IMR-90 (cell line): ENCODE data around the gene COX6A2. TPM values are rescaled to one million over a fixed set of nuclear protein-coding genes. Genes with fewer than 3 reads are reported as not detected.

Experiments used
- ATAC-seq: fragments of 200-7000 bp; cut with Tn5 transposase; 2 replicates; pipeline ENCODE4 v1.9.1; 2020; ENCODE audit warnings: low read depth, mild to moderate bottlenecking, moderate library complexity
- BruUV-seq: library from RNA; stranded (reverse); fragments of 400-500 nt; replicated peaks from 2 replicates; lab custom pipeline; 2021; lab: Mats Ljungman, UMichigan
- CTCF ChIA-PET: fragments of 300-600 bp; formaldehyde crosslinking; extraction: SDS; loops from one replicate; lab custom pipeline; 2021; ENCODE audit warnings: antibody characterized with exemption; lab: Yijun Ruan, JAX
- POLR2A ChIA-PET: fragments of 300-600 bp; sonication (Branson Sonifier 250); formaldehyde crosslinking; loops from one replicate; lab custom pipeline; 2022; ENCODE audit warnings: antibody characterized with exemption; ENCODE audit not compliant: unreplicated experiment; lab: Charles Lee
- DNase-seq: peaks from one replicate; pipeline ENCODE4 v3.0.0; 2013
- H2AFZ ChIP-seq: replicated peaks from 2 replicates; pipeline ENCODE3; 2013; ENCODE audit warnings: low read length, mild to moderate bottlenecking; ENCODE audit not compliant: poor library complexity
- H2AK5ac ChIP-seq: 2 replicates; pipeline ENCODE4 v1.6.1; 2013; ENCODE audit warnings: low read depth, low read length, inconsistent platforms
- H2AK9ac ChIP-seq: replicated peaks from 2 replicates; pipeline ENCODE3; 2013; ENCODE audit warnings: mild to moderate bottlenecking, low read depth, low read length, moderate library complexity; ENCODE audit not compliant: poor library complexity
- H2BK120ac ChIP-seq: 2 replicates; pipeline ENCODE4 v1.6.1; 2013; ENCODE audit warnings: low read depth, low read length, inconsistent platforms
- H2BK15ac ChIP-seq: 3 replicates; pipeline ENCODE4 v1.6.1; 2013; ENCODE audit warnings: low read depth, low read length, inconsistent platforms
- H2BK20ac ChIP-seq: 2 replicates; pipeline ENCODE4 v1.6.1; 2013; ENCODE audit warnings: low read depth, mild to moderate bottlenecking, inconsistent platforms, low read length, moderate library complexity
- H2BK5ac ChIP-seq: 2 replicates; pipeline ENCODE4 v1.6.1; 2013; ENCODE audit warnings: mild to moderate bottlenecking, low read depth, low read length, inconsistent platforms; ENCODE audit not compliant: poor library complexity, severe bottlenecking
- H3K14ac ChIP-seq: replicated peaks from 2 replicates; pipeline ENCODE4 v1.6.1; 2013; ENCODE audit warnings: low read depth, low read length, inconsistent platforms
- H3K18ac ChIP-seq: 2 replicates; pipeline ENCODE4 v1.6.1; 2013; ENCODE audit warnings: low read depth, low read length, control low read depth
- H3K23ac ChIP-seq: 2 replicates; pipeline ENCODE4 v1.6.1; 2013; ENCODE audit warnings: low read depth, low read length, inconsistent platforms
- H3K27ac ChIP-seq: 2 replicates; pipeline ENCODE4 v1.5.1; 2013; ENCODE audit warnings: mild to moderate bottlenecking, control low read depth, low read length; ENCODE audit not compliant: insufficient read depth
- H3K27me3 ChIP-seq: 2 replicates; pipeline ENCODE4 v1.6.1; 2013; ENCODE audit warnings: low read length; ENCODE audit not compliant: control insufficient read depth, insufficient read depth
- H3K36me3 ChIP-seq: 2 replicates; pipeline ENCODE4 v1.6.1; 2013; ENCODE audit warnings: low read length, mixed read lengths; ENCODE audit not compliant: control insufficient read depth, insufficient read depth
- H3K4ac ChIP-seq: 2 replicates; pipeline ENCODE4 v1.6.1; 2013; ENCODE audit warnings: low read depth, low read length, inconsistent platforms
- H3K4me1 ChIP-seq: 2 replicates; pipeline ENCODE4 v1.6.1; 2013; ENCODE audit warnings: low read length, mixed read lengths; ENCODE audit not compliant: control insufficient read depth, insufficient read depth
- H3K4me2 ChIP-seq: 2 replicates; pipeline ENCODE4 v1.6.1; 2013; ENCODE audit warnings: low read depth, mild to moderate bottlenecking, control low read depth, low read length, moderate library complexity
- H3K4me3 ChIP-seq: 2 replicates; pipeline ENCODE4 v1.5.1; 2013; ENCODE audit warnings: low read depth, mild to moderate bottlenecking, control low read depth, low read length, moderate library complexity; ENCODE audit not compliant: insufficient read depth
- H3K56ac ChIP-seq: 2 replicates; pipeline ENCODE4 v1.6.1; 2013; ENCODE audit warnings: low read length, inconsistent platforms; ENCODE audit not compliant: insufficient read depth; ENCODE audit errors: extremely low read depth
- H3K79me1 ChIP-seq, 2 experiments: 2 replicates each; pipeline ENCODE4 v1.6.1; 2013; ENCODE audit warnings: low read length in 2 of 2, inconsistent platforms in 1 of 2, low read depth in 1 of 2
- H3K9ac ChIP-seq: 2 replicates; pipeline ENCODE4 v1.6.1; 2013; ENCODE audit warnings: low read depth, low read length, control low read depth
- H3K9me1 ChIP-seq: 2 replicates; pipeline ENCODE4 v1.6.1; 2013; ENCODE audit warnings: low read length, inconsistent platforms; ENCODE audit not compliant: insufficient read depth
- H3K9me3 ChIP-seq: 2 replicates; pipeline ENCODE4 v1.6.1; 2013; ENCODE audit warnings: low read length; ENCODE audit not compliant: control insufficient read depth, insufficient read depth
- H4K20me1 ChIP-seq: 2 replicates; pipeline ENCODE4 v1.6.1; 2013; ENCODE audit warnings: low read length, inconsistent platforms; ENCODE audit not compliant: insufficient read depth
- H4K5ac ChIP-seq: 2 replicates; pipeline ENCODE4 v1.6.1; 2013; ENCODE audit warnings: mild to moderate bottlenecking, low read depth, low read length, control low read depth
- H4K8ac ChIP-seq, 2 experiments: 2 replicates each; pipeline ENCODE4 v1.6.1; 2013; ENCODE audit warnings: low read depth in 2 of 2, low read length in 2 of 2, control low read depth in 1 of 2, inconsistent platforms in 1 of 2
- H4K91ac ChIP-seq: 2 replicates; pipeline ENCODE4 v1.6.1; 2013; ENCODE audit warnings: low read depth, low read length, inconsistent platforms; ENCODE audit not compliant: insufficient read depth
- BHLHE40 ChIP-seq: fragments of 150-350 bp; IDR thresholded peaks from 2 replicates; pipeline ENCODE4 v1.6.1; 2016; ENCODE audit warnings: mild to moderate bottlenecking, low read depth, low read length
- CTCF ChIP-seq: conservative IDR thresholded peaks from 2 replicates; pipeline ENCODE4 v1.5.1; 2012; ENCODE audit warnings: mild to moderate bottlenecking, low read depth, low read length, improper control_type of control experiment
- FOS ChIP-seq: fragments of 150-350 bp; IDR thresholded peaks from 2 replicates; pipeline ENCODE4 v1.6.1; 2016; ENCODE audit warnings: low read depth, low read length
- RAD21 ChIP-seq: IDR thresholded peaks from 2 replicates; pipeline ENCODE4 v1.6.1; 2012; ENCODE audit warnings: low read length, improper control_type of control experiment
- WGBS, 2 experiments: methylation state at CpG; one replicate each; pipeline versions ENCODE4 v1.1.5 to v1.1.7; 2013; ENCODE audit warnings: missing lambda C conversion rate in 2 of 2; ENCODE audit not compliant: insufficient read length in 1 of 2; ENCODE audit errors: extremely low coverage in 2 of 2; 5-methylcytosine and 5-hydroxymethylcytosine counted together
- dilution Hi-C: fragments of 300-500 bp; cut with HindIII; formaldehyde crosslinking; loops from one replicate; pipeline ENCODE4 v1.14.3; 2018; ENCODE audit warnings: low sequenced_read_pairs; ENCODE audit not compliant: unreplicated experiment
- in situ Hi-C: fragments of 300-500 bp; cut with MboI; formaldehyde crosslinking; loops from 3 replicates; pipeline ENCODE4 v1.14.3; 2019; ENCODE audit warnings: low sequenced_read_pairs, inconsistent platforms, mixed read lengths
- intact Hi-C: fragments of 100-400 bp; cut with micrococcal nuclease; formaldehyde crosslinking; loops from 2 replicates; pipeline ENCODE4 v1.10.0; 2022
- polyA plus RNA-seq, 3 experiments: library from polyadenylated mRNA; depleted of rRNA; stranded (reverse); fragments of >200 nt; gene quantifications; 2 replicates each; pipeline ENCODE4 v1.2.3, GENCODE V29; 2012; ENCODE audit warnings: low replicate concordance in 1 of 3
- total RNA-seq: library from RNA; depleted of rRNA; stranded (reverse); fragments of >200 nt; gene quantifications from 2 replicates; pipeline ENCODE4 v1.2.3, GENCODE V29; 2012

Gene COX6A2
- total and polyA plus RNA-seq, 2 of the 4 experiments (the other 2 are of a cell fraction) = not detected

- TF ChIP-seq FOS (no peak), CTCF (no peak), RAD21 (no peak), BHLHE40 (no peak)
- Histone ChIP-seq H4K5ac (no peak overlapping the region), H2AFZ (no peak overlapping the region), H2BK15ac (no peak overlapping the region), H3K9me3 (no peaks in the 10 kb centered on the region), H3K9ac (no peak overlapping the region), H2BK20ac (no peak overlapping the region), H3K4me1 (no peaks in the 10 kb centered on the region; the same call in 1 of the 2 replicates), H3K9me1 (no peaks in the 10 kb centered on the region), H3K4me2 (no peak overlapping the region), H3K27me3 (peaks cover 18% of the 10 kb centered on the region), H3K79me1 (no peaks in the 10 kb centered on the region), H4K20me1 (no peaks in the 10 kb centered on the region; the same call in 1 of the 2 replicates), H4K91ac (no peak overlapping the region), H3K4me3 (no peak overlapping the region), H3K56ac (no peak overlapping the region), H2AK5ac (no peak overlapping the region), H2BK5ac (no peak overlapping the region), H3K23ac (no peak overlapping the region), H3K18ac (no peak overlapping the region), H3K4ac (no peak overlapping the region), H3K36me3 (no peaks in the 10 kb centered on the region), H3K27ac (no peak overlapping the region), H3K14ac (no peak overlapping the region), H4K8ac (no peak overlapping the region), H2AK9ac (no peak overlapping the region), H2BK120ac (no peak overlapping the region)
- CTCF ChIA-PET = interaction anchor here (0.8 kb wide), 1 partner anchor 169 kb away, joined by 3 read pairs; the partner anchor contains the start of gene PYDC1
- in situ Hi-C loops (no loop called here), dilution Hi-C loops (no loop called here), intact Hi-C loops (loop anchor here (10.0 kb wide), 1 partner anchor 59 kb away; the partner anchor contains the start of gene ZNF843)
- DNase-seq (no peak), ATAC-seq (no peak)
- POLR2A ChIA-PET = no interaction called here
- WGBS, 2 experiments = 90% methylated on average over 2 of the region's 4 CpGs; no CpG with 5 or more reads in 1 of the 2 experiments
- no TSS peak for BruUV-seq
Observed at GRCh38 chr16:31385680-31386079, 42.5 kb downstream of the COX6A2 start.
